HG03432 (cell line): ENCODE measurements around the gene GDF10.
A peak's percentile ranks its signal among the peaks of the same experiment; 100 is the strongest.

Experiments used
- ATAC-seq: cut with Tn5 transposase; IDR thresholded peaks from one replicate; pipeline ENCODE4 v1.9.1; 2021; ENCODE audit warnings: mild to moderate bottlenecking, moderate library complexity; ENCODE audit not compliant: unreplicated experiment

GDF10 gene

GRCh38 chr10:47299611-47300428, at the start of gene GDF10:
TSS of gene GDF10 (plus strand) at chr10:47300197. CDS start at chr10:47300652, 455 bp downstream.
- no peak for ATAC-seq

- ATAC-seq, result no peak
These were observed 47.8 kb upstream of the GDF10 start for GRCh38 chr10:47252093-47252780.

- ATAC-seq, result no peak
These were observed 46.9 kb upstream of the GDF10 start for GRCh38 chr10:47253030-47253637.

GRCh38 chr10:47253651-47254375, 46.2 kb upstream of the GDF10 start:
- ATAC-seq, result no peak

DNA sequence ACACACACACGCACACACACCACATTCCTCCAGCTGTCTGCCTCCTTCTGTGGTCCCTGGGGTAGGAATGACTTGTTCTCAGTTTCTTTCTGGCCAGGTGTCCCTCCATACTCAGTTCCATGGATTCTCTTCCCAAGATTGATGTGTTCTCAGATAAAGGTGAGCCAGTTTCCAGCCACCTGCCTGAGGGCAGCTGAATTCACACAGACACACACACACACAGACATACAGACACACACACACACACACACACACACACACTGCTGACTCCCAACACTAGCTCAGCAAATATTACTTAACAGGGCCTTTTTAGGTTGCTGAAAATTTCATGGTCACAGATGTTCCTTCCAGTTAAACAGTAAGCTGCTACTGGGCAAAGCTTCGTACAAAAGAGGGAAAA, 45.4 kb upstream of the GDF10 start:
- no peak for ATAC-seq

DNA sequence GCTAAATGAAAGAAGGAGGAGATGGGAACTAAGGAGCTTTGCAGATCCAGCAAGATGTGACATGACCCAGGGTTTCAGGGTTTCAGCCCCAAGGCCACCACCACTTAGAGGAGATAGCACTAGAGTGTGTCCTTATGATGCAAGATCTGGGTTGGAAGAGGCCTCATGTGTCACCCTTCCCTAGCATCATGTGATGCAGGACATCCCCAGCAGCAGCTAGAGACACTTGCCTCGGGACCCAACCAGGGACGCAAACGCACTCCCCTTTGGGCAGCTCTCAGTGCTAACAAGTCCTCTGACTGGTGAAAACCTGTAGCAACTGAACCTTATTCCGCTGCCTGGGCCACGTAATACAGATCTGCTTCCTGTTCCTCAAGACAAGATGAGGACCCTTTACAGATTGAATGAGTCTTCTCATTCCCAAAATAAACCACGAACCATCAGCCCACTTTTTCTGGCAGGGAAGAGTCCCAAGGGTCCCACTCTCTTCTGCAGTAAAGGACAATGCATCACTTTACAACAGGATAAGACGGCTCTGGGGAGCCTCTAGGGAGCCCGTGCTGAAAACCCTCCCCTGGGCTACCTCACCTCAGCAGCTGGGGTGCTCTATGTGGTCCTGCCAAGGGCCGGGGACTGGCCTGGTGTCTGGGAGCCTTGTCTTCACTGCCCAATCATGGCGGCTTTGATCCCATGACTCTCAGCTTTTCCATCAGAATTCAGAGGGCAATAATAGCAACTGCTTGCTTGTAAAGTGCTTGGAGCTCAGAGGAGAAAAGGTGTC, 44.8 kb upstream of the GDF10 start:
- ATAC-seq, result no peak

- ATAC-seq, result no peak
These were observed 44.1 kb upstream of the GDF10 start for GRCh38 chr10:47255866-47256265.

DNA sequence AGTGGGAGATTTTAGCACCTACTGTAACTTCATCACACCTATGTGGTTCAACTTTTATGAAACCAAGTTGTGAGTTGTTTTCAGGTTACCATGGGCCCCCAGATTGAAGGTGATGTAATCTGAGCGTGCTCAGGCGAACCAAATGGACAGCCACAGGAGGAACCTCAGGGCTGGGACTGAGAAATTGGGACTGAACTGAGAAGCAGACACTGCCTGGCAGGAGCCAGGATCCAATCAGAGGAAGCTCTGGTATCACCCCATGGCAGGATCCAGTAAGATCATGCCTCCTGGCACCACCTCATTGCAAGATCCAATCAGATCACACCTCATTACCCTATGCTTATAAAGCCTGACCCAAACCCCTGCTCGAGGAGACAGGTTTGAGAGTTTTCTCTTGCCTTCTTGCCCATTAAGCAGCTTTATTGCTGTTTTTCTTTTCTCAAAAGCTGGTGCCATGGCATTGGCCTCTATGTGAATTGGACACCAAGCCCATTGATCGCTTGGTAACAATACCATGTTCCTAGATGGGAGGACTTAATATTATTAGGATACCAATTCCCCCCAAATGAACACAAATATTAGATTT, 43.2 kb upstream of the GDF10 start:
- ATAC-seq, result no peak

- peak; percentile 39 for ATAC-seq
These were observed 42.4 kb upstream of the GDF10 start for GRCh38 chr10:47257396-47258120.

DNA sequence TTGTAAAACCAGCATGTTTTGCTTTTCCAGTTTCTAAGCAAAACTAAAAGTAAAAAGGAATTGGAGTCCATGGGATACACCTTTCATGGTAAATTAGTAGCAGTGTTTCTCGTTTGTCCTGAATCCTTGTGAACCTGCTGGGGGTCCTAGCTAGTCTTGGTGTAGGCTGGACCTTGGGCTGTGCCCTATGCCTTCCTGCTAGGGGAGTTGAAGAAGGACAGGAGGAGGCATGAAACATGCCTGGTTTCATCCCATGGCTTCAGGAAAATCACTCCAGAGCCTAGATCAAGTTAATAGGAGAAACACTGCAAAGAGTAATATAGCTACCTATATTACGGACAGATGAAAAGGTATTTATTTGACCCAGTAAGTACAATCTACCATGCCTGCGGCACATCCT, 41.1 kb upstream of the GDF10 start:
- no peak for ATAC-seq

DNA sequence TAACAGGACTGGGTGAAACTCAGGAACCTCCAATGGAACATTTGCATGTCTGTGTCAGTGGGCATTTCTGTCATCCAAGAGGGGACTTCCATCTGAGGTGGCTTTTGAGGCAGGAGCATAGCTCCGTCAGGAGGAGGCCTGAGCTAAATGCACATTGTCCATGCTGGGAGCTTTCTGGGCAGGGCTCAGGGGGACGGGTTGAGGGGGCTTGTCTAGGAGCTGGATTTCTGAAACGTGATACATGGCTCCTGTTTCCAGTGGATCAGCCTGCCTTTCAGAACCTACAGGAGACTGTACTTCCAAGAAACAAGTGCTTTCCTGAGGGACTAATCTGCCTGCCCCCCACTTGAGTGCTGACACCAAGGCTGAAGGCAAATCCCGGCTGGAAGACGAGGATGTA, 40.5 kb upstream of the GDF10 start:
- ATAC-seq, result no peak

- ATAC-seq, result no peak
These were observed 39.4 kb upstream of the GDF10 start for GRCh38 chr10:47260505-47261111.

GRCh38 chr10:47261121-47261520, 38.9 kb upstream of the GDF10 start:
- ATAC-seq, result peak; percentile 97

GRCh38 chr10:47261556-47261955, 38.4 kb upstream of the GDF10 start:
- ATAC-seq, result no peak

DNA sequence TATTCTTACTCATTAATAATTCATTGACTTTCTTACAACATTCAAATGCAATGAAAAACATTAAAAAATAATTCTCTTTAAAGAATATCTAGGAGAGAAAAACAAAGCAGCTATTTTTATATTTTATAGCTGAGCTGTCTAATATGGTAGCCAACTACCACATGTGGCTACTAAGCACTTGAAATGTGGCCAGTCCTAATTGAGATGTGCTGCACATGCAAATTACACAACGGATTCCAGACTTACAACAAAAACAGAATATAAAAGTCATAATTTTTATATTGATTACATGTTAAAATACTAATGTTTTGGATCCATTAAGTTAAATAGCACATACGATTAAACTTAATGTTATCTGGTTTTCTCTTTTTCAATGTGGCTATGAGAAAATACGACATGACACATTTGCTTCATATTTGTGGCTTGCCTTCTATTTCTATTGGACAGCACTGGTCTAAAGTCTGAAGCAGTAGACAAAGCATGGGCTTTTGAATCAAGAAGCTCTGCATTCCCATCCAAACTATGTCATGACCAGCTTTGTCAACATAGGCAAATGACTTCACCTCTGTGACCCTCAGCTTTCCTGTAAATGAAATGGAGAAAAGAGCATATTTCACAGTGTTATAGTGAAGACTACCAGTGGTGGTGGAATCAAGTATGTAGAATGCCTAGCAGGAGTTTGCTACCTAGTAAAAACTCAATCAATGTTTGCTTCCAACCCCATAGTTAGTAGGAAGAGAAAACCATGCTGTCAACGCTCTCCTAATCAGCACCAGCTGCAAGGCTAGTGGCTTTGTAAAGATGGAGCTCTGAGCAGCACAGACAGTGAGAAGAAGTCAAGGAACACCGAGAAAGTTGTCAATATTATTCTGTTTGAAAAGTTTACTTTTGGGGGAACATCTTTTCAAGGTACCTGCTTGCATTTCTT, 37.1 kb upstream of the GDF10 start:
- no peak for ATAC-seq

DNA sequence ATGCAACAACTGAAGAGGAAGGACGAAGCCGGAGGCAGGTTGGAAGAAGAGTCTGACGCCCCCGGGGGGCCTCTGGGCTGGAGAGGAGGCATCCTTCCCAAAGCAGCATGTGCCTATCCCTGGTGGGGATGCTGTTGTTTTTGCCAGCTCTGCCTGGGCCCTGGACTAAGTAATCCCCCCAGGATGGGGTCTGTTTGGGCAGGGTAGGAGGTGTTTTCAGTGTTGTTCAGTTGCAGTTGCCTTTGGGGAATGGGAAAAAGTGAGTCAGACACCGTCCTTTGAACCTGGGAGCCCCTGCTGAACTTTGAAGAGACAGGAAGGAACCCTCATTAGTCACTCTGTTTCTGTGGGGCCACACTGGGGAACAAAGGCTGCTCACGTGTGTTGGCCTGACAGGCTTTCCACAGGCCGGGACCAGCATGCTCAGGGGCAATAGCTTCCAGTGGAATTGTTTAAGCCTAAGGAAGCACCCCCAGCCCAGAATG, 35.2 kb upstream of the GDF10 start:
- no peak for ATAC-seq

DNA sequence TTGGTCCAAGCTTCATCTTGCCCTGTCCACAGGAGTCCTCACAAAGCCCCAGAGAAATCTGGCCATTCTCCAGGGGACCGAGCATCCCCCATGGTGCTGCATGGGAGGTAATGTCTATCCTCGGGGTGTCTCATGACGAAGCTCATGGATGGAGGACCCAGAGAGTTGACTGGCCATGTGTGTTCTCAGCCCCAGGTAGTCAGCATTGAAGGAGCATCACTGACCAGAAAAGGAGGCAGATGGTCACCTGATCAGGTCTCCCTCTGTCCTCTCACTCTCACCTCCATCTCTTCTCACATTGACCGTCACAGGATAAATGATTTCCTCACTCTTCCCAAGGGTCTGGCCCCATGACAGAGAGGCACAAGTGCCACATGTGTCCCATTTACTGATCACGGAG, 33.4 kb upstream of the GDF10 start:
- no peak for ATAC-seq

DNA sequence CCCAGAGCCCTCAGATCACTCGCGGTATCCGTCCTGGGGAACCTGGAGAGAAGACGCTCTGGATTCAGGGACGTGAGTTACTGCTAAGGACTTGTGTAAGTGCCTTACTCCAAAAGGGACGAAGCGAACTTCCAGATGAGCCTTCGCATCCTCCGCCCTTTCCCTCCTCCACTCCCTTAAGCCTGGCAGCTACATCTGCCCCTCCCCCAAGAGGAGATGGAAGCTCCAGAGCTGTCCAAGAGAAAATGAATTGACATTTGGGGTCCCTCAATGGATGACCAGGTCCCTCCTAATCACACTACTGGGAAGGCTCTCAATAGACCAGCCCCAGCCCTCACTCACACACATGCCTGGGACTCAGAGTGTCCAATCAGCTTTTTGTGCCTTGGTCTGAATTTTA, 31.3 kb upstream of the GDF10 start:
- ATAC-seq, result no peak
